SK-N-SH treated with all-trans-retinoic acid at 6 μM for 48 hours (cell line): ENCODE data around the gene ADGRB2.

Source experiments
- ATAC-seq: fragments of 200-7000 bp; cut with Tn5 transposase; 3 replicates; pipeline ENCODE4 v1.9.1; 2020; ENCODE audit warnings: mild to moderate bottlenecking, moderate library complexity
- CREB5 ChIP-seq: fragments of 250-450 bp; sonication (Bioruptor Pico); IDR thresholded peaks from 2 replicates; pipeline ENCODE4 v1.5.1; 2020; ENCODE audit warnings: low read depth, mild to moderate bottlenecking, moderate library complexity
- CSDC2 ChIP-seq: fragments of 250-450 bp; sonication (Bioruptor Pico); IDR thresholded peaks from 2 replicates; pipeline ENCODE4 v1.5.0; 2020; ENCODE audit warnings: mild to moderate bottlenecking, moderate library complexity
- GLIS3 ChIP-seq: fragments of 250-450 bp; sonication (Bioruptor Pico); IDR thresholded peaks from 2 replicates; pipeline ENCODE4 v1.5.0; 2020; ENCODE audit warnings: mild to moderate bottlenecking, moderate library complexity
- ISL1 ChIP-seq: fragments of 250-450 bp; sonication (Bioruptor Pico); IDR thresholded peaks from 2 replicates; pipeline ENCODE4 v2.1.2; 2022; ENCODE audit warnings: mild to moderate bottlenecking, moderate library complexity
- OSR1 ChIP-seq: fragments of 250-450 bp; sonication (Bioruptor Pico); IDR thresholded peaks from 2 replicates; pipeline ENCODE4 v1.8.0; 2022; ENCODE audit warnings: moderate library complexity, mild to moderate bottlenecking, inconsistent platforms
- PATZ1 ChIP-seq: fragments of 250-450 bp; sonication (Bioruptor Pico); IDR thresholded peaks from 2 replicates; pipeline ENCODE4 v1.8.0; 2020; ENCODE audit warnings: mild to moderate bottlenecking, moderate library complexity, borderline replicate concordance
- POU6F1 ChIP-seq: fragments of 250-450 bp; sonication (Bioruptor Pico); IDR thresholded peaks from 2 replicates; pipeline ENCODE4 v1.8.0; 2021; ENCODE audit warnings: low read depth, mild to moderate bottlenecking, moderate library complexity, borderline replicate concordance
- RARB ChIP-seq: fragments of 250-450 bp; sonication (Bioruptor Pico); IDR thresholded peaks from 2 replicates; pipeline ENCODE4 v1.8.0; 2021; ENCODE audit warnings: mild to moderate bottlenecking, moderate library complexity
- SNAI2 ChIP-seq: fragments of 250-450 bp; sonication (Bioruptor Pico); IDR thresholded peaks from 2 replicates; pipeline ENCODE4 v1.5.0; 2020; ENCODE audit warnings: mild to moderate bottlenecking, moderate library complexity
- TCF4 ChIP-seq: fragments of 250-450 bp; sonication (Bioruptor Pico); IDR thresholded peaks from 2 replicates; pipeline ENCODE4 v1.8.0; 2021; ENCODE audit warnings: mild to moderate bottlenecking, moderate library complexity, borderline replicate concordance
- TOX ChIP-seq: fragments of 250-450 bp; sonication (Bioruptor Pico); IDR thresholded peaks from 2 replicates; pipeline ENCODE4 v1.8.0; 2021; ENCODE audit warnings: mild to moderate bottlenecking, moderate library complexity, borderline replicate concordance
- TSHZ2 ChIP-seq: fragments of 250-450 bp; sonication (Bioruptor Pico); IDR thresholded peaks from 2 replicates; pipeline ENCODE4 v1.5.0; 2020; ENCODE audit warnings: mild to moderate bottlenecking, moderate library complexity
- ZC3H10 ChIP-seq: fragments of 250-450 bp; sonication (Bioruptor Pico); IDR thresholded peaks from 2 replicates; pipeline ENCODE4 v1.5.1; 2021; ENCODE audit warnings: mild to moderate bottlenecking, moderate library complexity
- ZFP3 ChIP-seq: fragments of 250-450 bp; sonication (Bioruptor Pico); IDR thresholded peaks from 2 replicates; pipeline ENCODE4 v1.5.0; 2020; ENCODE audit warnings: mild to moderate bottlenecking, moderate library complexity
- ZFP30 ChIP-seq: fragments of 450-650 bp; formaldehyde crosslinking; IDR thresholded peaks from 2 replicates; pipeline ENCODE4 v1.5.0; 2022; ENCODE audit warnings: mild to moderate bottlenecking, moderate library complexity
- ZNF8 ChIP-seq: fragments of 450-650 bp; formaldehyde crosslinking; IDR thresholded peaks from 2 replicates; pipeline ENCODE4 v1.5.0; 2020; ENCODE audit warnings: mild to moderate bottlenecking, moderate library complexity

ADGRB2 gene

GRCh38 chr1:31782421-31783410 lies 18.6 kb upstream of the ADGRB2 start:
- TF ChIP-seq OSR1 (CRISPR knock-in tag), result no peak
- TF ChIP-seq CSDC2 (CRISPR knock-in tag), result no peak
- no peak for TF ChIP-seq PATZ1
- no peak for TF ChIP-seq ZFP3 (CRISPR knock-in tag)
- TF ChIP-seq RARB, result no peak
- TF ChIP-seq GLIS3 (CRISPR knock-in tag), result no peak
- no peak for TF ChIP-seq POU6F1
- TF ChIP-seq SNAI2 (CRISPR knock-in tag), result no peak
- ATAC-seq, result peak; percentile 56

- peak; percentile 61 for ATAC-seq
- TF ChIP-seq ISL1 (CRISPR knock-in tag) (no peak), ZC3H10 (CRISPR knock-in tag) (no peak), TOX (CRISPR knock-in tag) (no peak)
These were observed 17.7 kb upstream of the ADGRB2 start for GRCh38 chr1:31781756-31782371.

GRCh38 chr1:31781138-31781755 lies 17.1 kb upstream of the ADGRB2 start:
- ATAC-seq, result peak; percentile 8; the same call in 1 of the 3 replicates
- TF ChIP-seq TSHZ2, result no peak
- TF ChIP-seq ZC3H10 (CRISPR knock-in tag), result no peak
- no peak for TF ChIP-seq ZFP3 (CRISPR knock-in tag)
- no peak for TF ChIP-seq TCF4 (CRISPR knock-in tag)
- no peak for TF ChIP-seq TOX (CRISPR knock-in tag)
- no peak for TF ChIP-seq CSDC2 (CRISPR knock-in tag)
- no peak for TF ChIP-seq PATZ1
- no peak for TF ChIP-seq POU6F1
- no peak for TF ChIP-seq ZNF8 (CRISPR knock-in tag)

GRCh38 chr1:31780632-31781031 lies 16.5 kb upstream of the ADGRB2 start:
- no peak for ATAC-seq
- no peak for TF ChIP-seq TSHZ2
- TF ChIP-seq TCF4 (CRISPR knock-in tag), result no peak
- TF ChIP-seq GLIS3 (CRISPR knock-in tag), result no peak
- no peak for TF ChIP-seq OSR1 (CRISPR knock-in tag)
- TF ChIP-seq CSDC2 (CRISPR knock-in tag), result no peak
- no peak for TF ChIP-seq CREB5 (CRISPR knock-in tag)
- TF ChIP-seq ZFP30 (CRISPR knock-in tag), result no peak
